Body of pancreas (tissue), 4 donors: Measurements from ENCODE around the gene TUBB2A.

Experiments used
- POLR2A ChIP-seq, 3 donors: fragments of 450-650 bp; IDR thresholded peaks; one replicate each; pipeline ENCODE4 v1.6.1; 2016; ENCODE audit warnings: antibody characterized with exemption in 3 of 3, mild to moderate bottlenecking in 2 of 3
- TF ChIP-seq, protein P1 (sequence below), 7 experiments: fragments of 450-650 bp in 4 of 7; fragments of 200-600 bp in 3 of 7; sonication (generic) in 3 of 7; IDR thresholded peaks; one replicate each; pipeline ENCODE4 v1.5.1; 2016 to 2019; ENCODE audit warnings: antibody characterized with exemption in 7 of 7

DNA sequence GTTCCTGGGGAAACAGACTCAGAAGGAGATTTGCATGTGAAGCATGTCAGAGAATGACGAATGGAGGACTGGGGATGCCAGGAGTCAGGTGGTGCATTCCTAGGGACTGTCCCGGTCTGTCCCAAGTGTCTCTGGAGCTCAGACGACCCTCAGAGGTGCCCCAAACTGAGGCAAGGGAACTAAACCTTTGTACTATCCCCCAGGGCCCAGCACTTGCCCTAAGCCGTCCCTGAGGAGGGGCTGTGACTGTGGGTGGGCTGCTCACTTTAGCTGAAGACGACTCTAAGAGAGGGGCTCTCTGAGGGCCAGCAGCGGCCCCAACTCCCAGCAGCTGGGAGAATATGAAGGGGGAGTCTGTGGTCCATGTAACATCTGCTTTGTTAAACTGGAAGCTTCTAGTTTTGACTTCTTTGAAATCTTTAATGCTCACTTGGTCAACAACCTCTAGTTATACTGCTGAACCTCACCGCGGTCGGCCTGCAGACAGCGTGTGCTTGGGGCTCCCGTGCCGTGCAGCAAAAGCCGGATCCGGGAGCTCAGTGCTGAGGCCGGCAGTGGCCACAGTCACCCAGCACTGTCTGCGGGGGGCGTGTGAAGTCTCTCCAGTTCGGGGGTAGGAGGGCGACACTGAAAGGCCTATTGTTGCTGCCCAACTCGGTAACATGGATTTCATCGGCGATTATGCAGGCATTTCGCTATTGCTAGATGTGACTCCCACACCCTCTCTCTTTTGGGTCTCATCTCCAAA is 35.9 kb upstream of the TUBB2A start:
- TF ChIP-seq, protein P1, sequence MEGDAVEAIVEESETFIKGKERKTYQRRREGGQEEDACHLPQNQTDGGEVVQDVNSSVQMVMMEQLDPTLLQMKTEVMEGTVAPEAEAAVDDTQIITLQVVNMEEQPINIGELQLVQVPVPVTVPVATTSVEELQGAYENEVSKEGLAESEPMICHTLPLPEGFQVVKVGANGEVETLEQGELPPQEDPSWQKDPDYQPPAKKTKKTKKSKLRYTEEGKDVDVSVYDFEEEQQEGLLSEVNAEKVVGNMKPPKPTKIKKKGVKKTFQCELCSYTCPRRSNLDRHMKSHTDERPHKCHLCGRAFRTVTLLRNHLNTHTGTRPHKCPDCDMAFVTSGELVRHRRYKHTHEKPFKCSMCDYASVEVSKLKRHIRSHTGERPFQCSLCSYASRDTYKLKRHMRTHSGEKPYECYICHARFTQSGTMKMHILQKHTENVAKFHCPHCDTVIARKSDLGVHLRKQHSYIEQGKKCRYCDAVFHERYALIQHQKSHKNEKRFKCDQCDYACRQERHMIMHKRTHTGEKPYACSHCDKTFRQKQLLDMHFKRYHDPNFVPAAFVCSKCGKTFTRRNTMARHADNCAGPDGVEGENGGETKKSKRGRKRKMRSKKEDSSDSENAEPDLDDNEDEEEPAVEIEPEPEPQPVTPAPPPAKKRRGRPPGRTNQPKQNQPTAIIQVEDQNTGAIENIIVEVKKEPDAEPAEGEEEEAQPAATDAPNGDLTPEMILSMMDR (IDR thresholded peaks at IDR 0.05), result no peak
- no peak for TF ChIP-seq POLR2A (IDR thresholded peaks at IDR 0.05)
